A673 (cell line): ENCODE results near the gene MRRF.

Source experiments
- EZH2 ChIP-seq: fragments of 200-600 bp; sonication (generic); IDR thresholded peaks from 2 replicates; pipeline ENCODE4 v1.6.1; 2017; ENCODE audit warnings: borderline replicate concordance, low read depth, mild to moderate bottlenecking, mixed read lengths, antibody characterized with exemption, low read length; ENCODE audit not compliant: poor library complexity, severe bottlenecking
- TF ChIP-seq, protein P1 (sequence below): fragments of 300-800, 200-600 bp; sonication (generic); conservative IDR thresholded peaks from 2 replicates; pipeline ENCODE4 v1.5.1; 2017; ENCODE audit warnings: low read depth, mild to moderate bottlenecking, antibody characterized with exemption, low read length, moderate library complexity, mixed read lengths

DNA sequence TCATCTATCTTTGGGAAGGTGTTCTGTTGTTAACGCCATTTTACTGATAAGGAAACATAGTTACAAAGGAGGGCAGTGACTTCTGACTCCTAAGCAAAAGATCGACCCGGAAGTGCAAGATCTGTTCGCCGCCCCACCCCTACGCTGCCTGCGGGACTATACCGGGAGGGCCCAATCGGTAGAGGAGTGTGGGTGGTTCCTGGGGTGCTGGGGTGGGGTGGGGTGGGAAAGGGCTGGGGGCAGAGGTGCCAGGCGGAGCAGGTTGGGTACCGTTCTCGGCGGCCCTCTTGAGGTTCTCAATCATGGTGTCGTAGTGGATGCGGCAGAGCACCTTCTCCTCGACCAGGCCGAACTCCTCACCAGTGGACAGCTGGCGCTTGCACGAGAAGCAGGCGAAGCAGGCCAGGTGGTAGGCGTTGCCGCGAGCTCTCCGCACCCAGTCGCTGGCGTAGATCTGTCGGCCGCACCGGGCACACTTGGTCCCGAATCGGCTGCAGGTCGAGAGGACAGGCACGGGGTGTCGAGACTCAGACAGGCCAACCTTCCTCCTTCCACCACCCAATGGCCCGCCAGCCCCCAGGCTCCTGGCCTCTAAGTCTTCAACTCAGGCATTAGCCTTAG lies 47.8 kb upstream of the MRRF start:
- TF ChIP-seq, protein P1, sequence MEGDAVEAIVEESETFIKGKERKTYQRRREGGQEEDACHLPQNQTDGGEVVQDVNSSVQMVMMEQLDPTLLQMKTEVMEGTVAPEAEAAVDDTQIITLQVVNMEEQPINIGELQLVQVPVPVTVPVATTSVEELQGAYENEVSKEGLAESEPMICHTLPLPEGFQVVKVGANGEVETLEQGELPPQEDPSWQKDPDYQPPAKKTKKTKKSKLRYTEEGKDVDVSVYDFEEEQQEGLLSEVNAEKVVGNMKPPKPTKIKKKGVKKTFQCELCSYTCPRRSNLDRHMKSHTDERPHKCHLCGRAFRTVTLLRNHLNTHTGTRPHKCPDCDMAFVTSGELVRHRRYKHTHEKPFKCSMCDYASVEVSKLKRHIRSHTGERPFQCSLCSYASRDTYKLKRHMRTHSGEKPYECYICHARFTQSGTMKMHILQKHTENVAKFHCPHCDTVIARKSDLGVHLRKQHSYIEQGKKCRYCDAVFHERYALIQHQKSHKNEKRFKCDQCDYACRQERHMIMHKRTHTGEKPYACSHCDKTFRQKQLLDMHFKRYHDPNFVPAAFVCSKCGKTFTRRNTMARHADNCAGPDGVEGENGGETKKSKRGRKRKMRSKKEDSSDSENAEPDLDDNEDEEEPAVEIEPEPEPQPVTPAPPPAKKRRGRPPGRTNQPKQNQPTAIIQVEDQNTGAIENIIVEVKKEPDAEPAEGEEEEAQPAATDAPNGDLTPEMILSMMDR = no peak
- TF ChIP-seq EZH2 = no peak
